Epithelial cell of prostate (primary cell): Measurements from ENCODE around the gene SLC39A6.
"Not testable (repeated sequence)": the region's sequence is repeated elsewhere in the genome, so short reads cannot be mapped to it uniquely, and the experiment has no call there.

Source experiments
- DNase-seq: peaks from one replicate; pipeline ENCODE4 v3.0.0-alpha.2; 2011; ENCODE audit warnings: low read depth, low spot score
- H3K27ac ChIP-seq: fragments of 450-650 bp; 2 replicates; pipeline ENCODE4 v1.5.1; 2017; ENCODE audit warnings: mild to moderate bottlenecking

Gene SLC39A6

DNA sequence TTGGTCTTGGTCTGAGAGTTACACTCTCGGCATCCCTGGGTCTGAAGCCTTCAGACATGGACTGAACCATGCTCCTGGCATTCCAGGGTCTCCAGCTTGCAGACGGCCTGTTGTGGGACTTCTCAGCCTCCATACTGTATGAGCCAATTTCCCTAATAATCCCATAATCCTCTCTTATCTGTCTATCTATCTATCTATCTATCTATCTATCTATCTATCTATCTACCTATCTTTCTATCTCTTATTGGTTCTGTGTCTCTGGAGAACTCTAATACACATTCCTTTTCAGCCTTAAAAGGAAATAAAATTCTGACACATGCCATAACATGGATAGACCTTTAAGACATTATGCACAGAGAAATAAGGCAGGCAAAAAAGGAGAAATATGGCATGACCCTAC lies 24.4 kb downstream of the SLC39A6 start:
- H3K27ac ChIP-seq = no peak overlapping the region
- DNase-seq = no peak

DNA sequence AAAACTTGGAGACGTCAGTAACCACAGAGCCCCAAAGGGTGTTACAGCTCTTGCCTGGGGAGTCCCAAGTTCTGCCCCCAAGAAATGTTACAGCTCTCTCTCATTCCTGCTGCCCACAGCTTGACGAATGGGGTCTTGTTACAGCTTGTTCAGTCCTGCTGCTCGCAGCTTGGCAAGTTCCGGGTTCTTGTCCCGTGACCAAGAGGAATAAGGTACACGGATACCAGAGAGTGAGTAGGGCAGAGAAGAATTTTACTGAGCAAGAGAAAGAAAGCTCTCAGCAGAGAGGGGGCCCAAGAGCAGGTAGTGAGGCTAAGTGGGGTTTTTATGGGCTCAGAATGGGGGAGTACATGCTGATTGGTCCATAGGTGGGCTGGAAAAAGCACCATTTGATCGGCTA lies 27.2 kb downstream of the SLC39A6 start:
- H3K27ac ChIP-seq = no peak overlapping the region
- no peak for DNase-seq

DNA sequence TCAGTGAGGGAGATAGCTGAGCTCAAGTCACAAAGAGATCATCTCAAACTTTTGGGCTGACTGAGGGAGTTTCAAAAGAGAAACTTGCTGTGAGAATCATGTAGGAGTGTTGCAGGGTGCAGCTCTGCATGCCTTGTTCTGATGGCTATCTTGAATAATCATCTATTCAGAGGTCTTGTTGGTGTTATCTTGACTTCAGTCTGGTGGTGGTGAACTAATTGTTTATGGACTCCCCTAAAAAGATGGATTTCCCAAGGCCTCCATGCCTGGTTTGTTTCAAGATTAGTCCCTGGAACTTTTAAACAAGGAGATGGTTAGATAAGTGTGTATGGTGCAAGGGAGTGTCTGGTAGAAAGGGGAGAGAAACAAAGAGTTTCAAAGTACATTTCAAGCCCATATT lies 29.8 kb downstream of the SLC39A6 start:
- no peak for DNase-seq
- H3K27ac ChIP-seq = no peak overlapping the region

DNA sequence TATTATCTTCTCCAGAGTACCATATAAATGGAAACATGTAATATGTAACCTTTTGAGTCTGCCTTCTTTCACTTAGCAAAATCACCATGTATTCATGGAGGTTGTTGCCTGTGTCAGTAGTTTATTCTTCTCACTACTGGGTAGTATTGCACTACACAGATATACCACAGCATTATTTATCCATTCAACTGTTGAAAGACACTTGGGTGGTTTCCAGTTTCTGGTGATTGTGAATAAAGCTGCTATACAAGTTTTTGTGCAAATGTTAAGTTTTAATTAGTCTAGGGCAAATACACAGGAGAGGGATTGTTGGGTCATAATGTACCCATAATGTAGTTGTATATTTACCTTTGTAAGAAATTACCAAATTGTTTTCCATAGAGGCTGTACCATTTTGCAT lies 32.2 kb downstream of the SLC39A6 start:
- no peak overlapping the region for H3K27ac ChIP-seq
- DNase-seq = no peak

DNA sequence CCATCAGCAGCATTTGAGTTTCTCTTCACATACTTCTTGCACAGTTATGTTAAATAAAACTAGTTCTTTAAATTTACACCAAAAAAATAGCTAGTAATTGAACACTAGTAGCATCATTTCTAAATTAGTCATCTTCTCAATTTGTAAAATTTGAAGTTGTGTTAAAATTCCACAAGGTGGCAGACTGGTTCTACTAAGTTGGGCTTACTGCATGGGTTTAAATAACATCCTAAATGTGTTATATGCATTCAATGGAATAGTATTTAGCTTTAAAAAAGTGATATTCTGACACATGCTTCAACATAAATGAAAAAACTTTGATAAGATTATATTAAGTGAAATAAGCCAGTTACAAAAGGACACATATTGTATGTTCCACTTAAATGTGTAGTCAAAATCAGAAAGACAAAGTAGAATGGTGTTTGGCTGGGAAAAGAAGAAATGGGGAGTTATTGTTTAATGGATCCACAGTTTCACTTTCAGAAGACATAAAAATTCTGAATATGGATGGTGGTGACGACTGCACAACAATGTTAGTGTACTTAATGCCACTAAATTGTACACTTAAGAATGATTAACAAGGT lies 33.1 kb downstream of the SLC39A6 start:
- DNase-seq = peak; percentile 18
- no peak overlapping the region for H3K27ac ChIP-seq

DNA sequence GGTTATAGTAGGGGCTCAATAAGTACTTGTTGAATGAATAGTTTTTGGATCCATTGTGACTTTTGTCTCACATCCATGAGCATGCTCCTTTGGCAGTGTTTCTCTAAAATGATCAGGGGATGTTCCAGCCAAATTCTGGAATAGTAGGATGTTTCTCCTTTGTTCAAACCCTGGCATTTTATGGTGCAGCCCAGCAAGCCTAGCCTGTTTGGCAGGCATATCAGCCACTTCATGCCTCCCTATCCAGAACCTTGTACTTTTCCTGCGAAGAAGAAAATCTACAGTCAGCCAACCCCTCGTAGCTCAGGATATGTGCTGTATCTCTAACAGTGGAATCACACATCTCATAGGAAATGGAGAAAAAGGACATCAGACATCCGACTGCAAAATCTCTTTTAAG lies 34.7 kb downstream of the SLC39A6 start:
- DNase-seq = no peak
- no peak overlapping the region for H3K27ac ChIP-seq

DNA sequence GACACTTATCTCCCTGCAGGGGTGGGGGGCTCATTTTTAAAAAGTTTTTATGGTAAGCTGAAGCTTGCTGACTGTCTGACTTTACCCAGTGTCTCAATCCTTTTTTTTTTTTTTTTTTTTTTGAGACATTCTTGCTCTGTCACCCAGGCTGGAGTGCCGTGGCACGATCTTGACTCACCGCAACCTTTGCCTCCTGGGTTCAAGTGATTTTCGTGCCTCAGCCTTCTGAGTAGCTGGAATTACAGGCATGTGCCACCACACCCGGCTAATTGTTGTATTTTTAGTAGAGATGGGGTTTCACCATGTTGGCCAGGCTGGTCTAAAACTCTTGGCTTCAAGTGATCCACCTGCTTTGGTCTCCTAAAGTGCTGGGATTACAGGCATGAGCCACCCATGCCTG lies 37.0 kb downstream of the SLC39A6 start:
- DNase-seq, H3K27ac ChIP-seq: not testable (repeated sequence)

DNA sequence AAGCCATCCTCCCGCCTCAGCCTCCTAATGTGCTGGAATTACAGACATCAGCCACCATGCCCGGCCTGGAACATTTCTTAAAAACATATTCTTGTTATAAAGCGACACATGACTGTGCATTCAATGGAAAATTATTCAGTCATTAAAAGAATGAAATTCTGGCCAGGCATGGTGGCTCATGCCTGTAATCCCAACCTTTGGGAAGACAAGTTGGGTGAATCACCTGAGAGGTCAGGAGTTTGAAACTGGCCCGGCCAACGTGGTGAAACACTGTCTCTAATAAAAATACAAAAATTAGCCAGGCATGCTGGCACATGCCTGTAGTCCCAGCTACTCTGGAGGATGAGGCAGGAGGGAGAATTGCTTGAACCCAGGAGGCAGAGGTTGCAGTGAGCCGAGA lies 40.1 kb downstream of the SLC39A6 start:
- DNase-seq = peak; percentile 45
- peak overlapping the region; percentile 71 for H3K27ac ChIP-seq

DNA sequence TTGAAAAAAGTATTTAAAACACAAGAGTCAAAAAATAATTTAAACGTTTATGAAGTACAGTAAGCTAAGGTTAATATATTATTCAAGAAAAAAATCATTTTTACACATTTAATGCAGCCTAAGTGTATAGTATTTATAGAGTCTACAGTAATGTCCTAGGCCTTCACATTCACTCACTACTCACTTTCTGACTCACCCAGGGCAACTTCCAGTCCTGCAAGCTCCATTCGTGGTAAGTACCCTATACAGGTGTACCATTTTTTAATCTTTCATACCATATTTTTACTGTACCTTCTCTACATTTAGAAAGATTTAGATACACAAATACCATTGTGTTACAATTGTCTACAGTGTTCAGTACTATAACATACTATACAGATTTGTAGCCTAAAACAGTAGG lies 40.9 kb downstream of the SLC39A6 start:
- peak overlapping the region; percentile 71 for H3K27ac ChIP-seq
- DNase-seq = no peak

DNA sequence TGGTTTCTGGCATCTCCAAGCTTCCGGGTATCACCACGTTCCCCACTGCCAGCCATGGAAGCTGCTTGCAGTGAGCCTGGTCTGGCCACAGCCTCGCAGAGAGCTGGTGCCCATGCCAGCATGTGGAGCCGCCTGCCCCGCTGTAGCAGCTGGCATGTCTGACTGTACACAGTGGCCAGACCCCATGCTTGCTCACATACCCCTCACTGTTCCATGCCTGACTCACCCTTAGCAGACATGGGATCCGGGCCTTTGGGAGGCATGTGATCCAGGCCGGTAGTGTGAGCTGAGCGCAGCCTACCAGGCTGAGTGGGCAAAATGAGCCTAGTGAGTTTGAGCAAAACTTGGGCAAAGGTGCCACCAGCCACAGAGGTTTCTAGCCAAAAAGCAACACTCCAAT lies 43.0 kb downstream of the SLC39A6 start:
- H3K27ac ChIP-seq = no peak overlapping the region

DNA sequence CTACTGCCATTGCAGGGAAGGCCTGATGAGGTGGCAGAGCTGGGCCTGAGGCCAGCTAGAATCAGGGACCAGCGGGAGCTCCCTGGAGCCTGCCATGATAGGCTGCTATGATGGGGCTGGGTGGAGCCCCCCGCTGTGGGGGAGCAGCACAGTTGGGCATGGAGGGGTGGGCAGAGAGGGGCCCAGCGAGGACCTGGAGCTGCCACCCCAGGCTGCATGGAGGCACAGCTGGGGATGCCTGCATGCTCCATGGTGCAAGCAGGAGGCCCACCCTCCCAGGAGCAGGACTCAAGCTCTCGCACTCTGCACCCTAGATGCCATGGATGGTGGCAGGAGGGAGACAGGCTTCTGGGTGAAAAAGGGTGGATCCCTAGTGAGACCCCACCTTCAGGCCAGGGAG lies 43.9 kb downstream of the SLC39A6 start:
- DNase-seq = no peak
- H3K27ac ChIP-seq = no peak overlapping the region

More for the DNA sequence above, 43.0 kb downstream of the SLC39A6 start:
- DNase-seq = no peak

DNA sequence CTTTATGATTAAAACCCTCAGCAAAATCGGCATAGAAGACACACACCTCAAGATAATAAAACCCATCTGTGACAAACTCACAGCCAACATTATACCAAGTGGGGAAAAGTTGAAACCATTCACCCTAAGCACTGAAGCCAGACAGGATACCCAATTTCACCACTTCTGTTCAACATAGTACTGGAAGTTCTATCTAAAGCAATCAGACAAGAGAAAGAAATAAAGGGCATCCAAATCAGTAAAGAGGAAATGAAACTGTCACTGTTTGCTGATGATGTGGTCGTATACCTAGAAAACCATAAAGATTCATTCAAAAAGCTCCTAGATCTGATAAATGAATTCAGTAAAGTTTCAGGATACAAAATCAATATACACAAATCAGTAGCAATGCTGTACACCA lies 45.4 kb downstream of the SLC39A6 start:
- no peak overlapping the region for H3K27ac ChIP-seq
- DNase-seq = no peak

DNA sequence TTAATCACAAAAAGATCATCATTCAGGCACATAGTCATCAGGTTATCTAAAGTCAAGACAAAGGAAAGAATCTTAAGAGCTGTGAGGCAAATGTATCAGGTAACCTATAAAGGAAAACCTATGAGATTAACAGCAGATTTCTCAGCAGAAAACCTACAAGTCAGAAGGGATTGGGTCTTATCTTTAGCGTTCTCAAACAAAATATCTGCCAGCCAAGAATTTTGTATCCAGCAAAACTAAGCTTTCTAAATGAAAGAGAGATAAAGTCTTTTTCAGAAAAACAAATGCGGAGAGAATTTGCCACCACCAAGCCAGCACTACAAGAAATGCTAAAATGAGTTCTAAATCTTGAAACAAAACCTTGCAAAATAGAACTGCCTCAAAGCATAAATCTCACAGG lies 48.0 kb downstream of the SLC39A6 start:
- H3K27ac ChIP-seq, DNase-seq: not testable (repeated sequence)

DNA sequence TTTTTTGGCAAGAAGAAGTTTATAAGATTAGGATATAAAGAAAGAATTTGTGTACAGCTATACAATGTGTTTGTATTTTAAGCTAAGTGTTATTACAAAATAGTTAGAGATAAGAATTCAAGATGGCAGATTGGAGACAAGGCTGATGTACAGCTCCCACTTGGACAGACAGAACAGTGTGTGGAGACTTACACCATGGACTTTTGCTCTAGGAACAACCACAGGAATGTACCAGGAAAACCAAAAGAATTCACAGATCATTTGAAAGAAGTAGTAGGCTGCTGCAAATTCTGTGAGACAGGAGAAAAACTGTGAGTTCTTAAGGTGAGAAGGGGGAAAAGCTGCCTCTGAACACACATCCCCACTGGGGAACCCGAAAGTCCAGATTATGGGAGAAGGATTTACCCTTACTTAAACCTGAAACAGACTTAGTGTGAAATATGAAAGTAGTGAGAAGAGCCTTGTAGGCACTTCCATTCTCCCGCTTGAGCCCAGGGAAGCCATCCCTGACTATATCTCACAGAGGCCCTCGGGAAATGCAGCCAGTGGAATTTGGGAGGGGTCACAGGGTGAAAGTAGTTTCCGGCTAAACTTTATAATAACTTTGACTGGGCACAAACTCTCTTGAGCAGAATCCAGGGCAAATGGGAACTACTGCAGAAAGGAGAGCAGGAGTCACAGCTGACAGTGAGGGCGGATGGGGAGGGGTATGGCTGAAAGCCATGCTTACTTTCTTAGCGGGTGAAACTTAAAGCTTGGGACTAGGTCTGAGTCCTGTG lies 50.2 kb downstream of the SLC39A6 start:
- H3K27ac ChIP-seq = no peak overlapping the region

DNA sequence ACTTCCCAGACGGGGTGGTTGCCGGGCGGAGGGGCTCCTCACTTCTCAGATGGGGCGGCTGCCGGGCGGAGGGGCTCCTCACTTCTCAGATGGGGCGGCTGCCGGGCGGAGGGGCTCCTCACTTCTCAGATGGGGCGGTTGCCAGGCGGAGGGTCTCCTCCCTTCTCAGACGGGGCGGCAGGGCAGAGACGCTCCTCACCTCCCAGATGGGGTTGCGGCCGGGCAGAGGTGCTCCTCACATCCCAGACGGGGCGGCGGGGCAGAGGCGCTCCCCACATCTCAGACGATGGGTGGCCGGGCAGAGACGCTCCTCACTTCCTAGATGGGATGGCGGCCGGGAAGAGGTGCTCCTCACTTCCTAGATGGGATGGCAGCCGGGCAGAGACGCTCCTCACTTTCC lies 51.4 kb downstream of the SLC39A6 start:
- not testable (repeated sequence) for H3K27ac ChIP-seq, DNase-seq

More for the DNA sequence above, 50.2 kb downstream of the SLC39A6 start:
- no peak for DNase-seq

DNA sequence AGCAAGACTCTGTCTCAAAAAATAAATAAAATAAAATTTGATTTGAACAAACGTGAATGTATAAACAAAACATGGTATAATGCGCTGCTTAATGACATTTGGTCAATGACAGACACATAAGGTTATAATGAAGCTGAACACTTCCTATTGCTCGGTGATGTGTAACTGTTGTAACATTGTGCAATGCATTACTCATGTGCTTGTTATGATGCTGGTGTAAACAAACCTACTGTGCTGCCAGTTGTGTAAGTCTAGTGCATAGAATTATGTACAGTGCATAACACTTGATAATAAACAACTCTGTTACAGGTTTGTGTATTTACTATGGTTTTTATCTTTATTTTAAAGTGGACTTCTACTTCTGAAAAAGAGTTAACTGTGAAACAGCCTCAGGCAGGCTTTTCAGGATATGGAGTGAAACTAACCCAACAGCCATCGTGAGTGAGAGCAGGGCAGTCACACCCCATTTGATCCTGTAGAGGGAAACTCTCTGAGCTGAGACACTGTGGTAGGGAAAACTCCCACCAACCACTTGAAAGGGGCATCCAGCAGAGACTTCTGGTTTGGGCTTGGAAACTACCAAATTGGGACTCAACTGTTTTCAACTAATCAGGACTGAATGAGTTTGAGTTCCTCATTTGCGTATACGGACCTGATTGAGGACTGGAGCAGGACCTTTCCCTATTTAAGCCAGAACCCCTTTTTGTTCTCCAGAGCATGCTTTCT lies 53.1 kb downstream of the SLC39A6 start:
- peak; percentile 85 for DNase-seq
- peak overlapping the region; percentile 46 for H3K27ac ChIP-seq

DNA sequence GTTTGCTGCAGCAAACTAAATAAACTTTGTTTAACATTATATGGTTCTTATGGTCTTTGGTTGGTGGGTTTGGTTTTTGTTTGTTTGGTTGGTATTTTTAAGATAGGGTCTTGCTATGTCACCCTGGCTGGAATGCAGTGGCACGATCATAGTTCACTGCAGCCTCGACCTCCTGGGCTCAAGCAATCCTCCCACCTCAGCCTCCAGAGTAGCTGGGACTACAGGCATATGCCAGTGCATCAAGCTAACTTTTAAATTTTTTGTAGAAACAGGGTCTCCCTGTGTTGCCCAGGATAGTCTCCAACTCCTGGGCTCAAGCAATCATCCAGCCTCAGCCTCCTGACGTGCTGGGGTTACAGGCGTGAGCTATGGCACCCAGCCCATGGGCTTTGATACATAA lies 54.7 kb downstream of the SLC39A6 start:
- no peak overlapping the region for H3K27ac ChIP-seq
- DNase-seq = no peak

DNA sequence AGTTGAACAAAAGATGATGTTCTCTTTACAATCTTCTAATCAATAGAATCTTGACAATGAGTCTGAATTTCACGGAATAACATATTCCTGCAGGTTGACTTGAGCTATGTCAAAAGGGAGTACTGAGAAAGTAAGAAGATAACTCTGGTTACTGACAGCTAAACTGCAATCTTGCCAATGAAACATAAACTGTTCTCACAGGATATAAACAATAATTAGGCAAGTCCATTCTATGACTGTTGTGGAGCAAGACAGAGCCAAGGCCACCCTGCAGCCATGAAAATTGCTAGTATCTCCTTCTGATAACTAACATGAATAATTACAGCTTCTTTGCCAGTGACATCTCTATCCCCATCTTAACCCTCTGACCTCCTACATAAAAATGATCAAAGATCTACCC lies 55.5 kb downstream of the SLC39A6 start:
- H3K27ac ChIP-seq = no peak overlapping the region
- DNase-seq = no peak

DNA sequence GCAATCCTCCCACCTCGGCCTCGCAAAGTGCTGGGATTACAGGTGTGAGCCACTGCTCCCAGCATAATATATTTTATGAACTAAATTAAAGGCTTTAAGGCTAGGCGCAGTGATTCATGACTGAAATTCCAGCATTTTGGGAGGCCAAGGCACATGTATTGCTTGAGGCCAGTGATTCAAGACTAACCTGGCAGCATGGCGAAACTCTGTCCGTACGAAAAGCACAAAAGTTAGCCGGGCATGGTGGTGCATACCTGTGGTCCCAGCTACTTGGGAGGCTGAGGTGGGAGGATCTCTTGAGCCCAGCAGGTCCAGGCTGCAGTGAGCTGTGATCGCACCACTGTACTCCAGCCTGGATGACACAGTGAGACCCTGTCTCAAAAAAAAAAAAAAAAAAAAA lies 56.7 kb downstream of the SLC39A6 start:
- not testable (repeated sequence) for H3K27ac ChIP-seq, DNase-seq

DNA sequence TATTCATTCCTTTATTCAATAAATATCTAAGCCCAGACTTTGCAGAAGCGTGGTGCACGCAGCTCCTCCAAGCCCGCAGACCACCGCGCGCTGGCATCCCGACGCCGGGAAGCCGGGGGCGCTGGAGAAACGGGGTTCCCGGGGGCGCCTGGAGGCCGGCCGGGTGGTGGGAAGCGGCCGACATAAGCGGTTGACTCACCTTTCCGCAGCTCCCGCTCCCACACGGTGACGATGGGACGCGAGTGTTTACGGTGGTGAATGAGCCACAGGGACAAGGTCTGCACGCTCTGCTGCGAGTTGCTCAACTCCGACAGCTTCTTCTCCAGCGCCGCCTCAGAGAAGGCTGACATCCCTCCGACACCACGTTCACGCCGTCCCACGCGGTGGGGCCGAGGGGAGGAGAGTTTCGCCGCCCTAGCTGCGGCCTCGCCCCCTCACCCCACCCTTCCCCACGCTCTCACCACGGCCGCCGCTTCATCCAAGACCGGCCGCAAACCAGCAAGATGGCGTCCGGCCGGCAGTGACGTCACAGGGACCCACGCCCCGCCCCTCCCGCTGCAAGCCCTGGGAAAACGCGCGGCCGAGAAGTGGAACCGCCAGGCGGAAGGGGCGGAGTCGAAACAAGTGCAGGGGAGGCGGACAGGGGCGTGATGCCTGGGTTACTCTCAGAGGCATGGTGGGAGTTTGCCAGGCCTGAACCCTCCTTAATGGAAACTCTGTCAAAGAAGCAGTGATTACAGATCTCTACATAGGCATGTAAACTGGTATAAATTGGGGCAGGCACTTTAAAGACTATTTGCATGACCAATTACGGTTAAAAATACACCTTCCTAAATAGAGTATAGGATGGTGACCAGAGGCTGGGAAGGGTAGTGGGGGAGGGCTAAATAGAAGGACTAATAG lies 61.8 kb downstream of the SLC39A6 start, which contains the start of gene RPRD1A:
TSS of gene RPRD1A (minus strand) at position 505 of the 903 bp plus-strand sequence. CDS start at position 350, 155 bp downstream.
- DNase-seq = peak; percentile 73
- peak within 1 kb of the TSS; percentile 83 for H3K27ac ChIP-seq
